ENCODE measurements around the gene GPC1.

The GPC1 gene

DNA sequence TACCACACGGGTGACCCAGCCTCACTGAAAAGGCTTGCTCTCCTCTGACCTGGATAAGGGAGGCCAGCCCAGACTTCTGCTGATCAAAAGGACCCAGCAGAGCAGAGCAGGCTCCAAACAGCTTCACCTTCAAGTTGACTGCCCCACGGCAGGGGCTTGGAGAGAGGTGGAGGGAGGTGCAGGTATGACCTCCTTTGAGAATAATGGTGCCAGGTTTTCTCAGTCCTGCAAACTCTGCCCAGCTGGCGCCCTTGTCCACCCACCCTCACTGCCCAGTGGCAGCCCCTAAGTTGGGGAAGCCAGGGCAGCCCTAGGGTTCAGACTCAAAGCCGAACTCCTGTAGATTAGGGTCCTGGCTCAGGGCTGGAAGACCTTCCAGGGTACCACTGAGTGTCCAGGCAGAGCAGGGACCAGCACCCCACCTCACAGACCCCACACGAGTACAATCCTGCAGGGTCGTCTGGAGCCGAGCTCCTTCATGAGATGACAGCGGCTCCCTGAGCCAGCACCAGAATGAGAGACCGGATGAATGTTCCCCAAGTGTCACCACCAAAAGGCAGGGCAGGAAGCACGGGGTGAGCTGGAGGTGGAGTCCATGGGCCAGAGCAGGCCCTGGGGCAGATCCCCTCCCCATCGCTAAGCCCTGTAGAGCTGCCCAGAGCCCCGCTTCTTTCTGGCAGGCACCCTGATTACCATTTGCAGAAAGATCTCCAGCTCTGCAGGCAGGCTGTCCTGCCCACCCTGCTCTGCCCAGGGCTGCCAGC is 3.6 kb upstream of the GPC1 start:
- DNase-seq, result no peak

DNA sequence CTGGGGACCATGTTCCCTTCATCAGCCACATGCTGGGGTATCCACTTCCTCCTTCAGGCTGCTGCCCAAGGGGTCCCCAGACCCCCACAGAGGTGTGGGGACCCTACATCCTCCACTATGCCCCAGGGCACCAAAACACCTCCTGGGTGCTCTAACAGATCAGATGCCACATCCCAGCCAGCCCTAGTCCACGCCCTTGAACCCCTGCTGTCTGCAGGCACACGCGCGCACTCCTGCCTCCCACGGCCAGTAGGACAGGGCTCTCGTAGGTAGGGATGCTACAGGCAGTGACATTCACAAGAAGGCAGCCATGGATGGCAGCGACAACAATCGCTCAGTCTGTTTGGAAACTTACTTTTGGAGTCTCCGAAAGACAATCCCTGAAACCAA is 3.0 kb upstream of the GPC1 start:
- DNase-seq, result no peak

DNA sequence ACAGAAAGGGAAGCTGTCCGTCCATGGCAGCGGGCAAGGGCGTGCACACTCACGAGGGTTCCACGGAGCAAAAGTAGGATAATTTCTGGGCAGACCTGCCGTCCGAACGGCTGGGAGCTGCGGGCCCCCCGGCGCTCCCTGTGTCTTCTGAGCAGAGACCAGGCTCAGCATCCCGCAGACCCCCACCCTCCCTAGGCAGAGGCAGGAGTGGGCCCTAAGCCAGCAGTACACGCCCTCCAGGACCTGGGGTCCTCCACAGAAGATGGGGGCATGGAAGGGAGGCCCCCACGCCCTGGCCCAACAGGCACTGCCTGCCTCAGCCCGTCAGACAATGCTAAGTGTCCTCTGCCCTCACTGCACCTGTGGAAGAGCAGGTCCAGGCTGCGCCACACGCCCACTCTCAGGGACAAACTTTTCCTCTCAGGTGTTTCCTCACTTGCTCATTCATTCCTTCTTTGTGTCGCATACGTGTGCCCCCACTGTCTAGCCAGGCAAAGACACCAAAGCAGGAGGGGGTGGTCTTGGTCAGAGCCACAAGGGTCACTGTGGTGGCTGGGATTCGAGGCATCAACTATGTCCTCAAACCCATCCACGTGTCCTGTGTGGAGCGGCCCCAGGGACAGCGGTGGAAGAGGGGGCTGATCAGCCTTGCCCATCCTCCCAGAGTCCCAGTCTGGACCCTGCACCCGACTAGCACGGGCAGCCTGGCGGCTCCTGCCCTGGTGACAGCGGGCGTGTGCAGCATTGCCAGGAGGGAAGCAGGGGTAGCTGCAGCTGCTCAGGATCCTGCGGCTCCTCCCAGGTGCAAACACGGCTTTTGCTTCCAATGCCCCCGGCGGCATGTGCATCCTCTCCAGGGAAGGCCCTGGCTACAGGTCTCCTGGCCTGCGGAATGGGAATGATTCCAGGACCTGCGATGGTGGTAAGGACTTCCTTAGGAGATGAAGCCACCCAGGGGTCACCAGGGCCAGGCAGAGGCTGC is 2.4 kb upstream of the GPC1 start:
- DNase-seq, result no peak

DNA sequence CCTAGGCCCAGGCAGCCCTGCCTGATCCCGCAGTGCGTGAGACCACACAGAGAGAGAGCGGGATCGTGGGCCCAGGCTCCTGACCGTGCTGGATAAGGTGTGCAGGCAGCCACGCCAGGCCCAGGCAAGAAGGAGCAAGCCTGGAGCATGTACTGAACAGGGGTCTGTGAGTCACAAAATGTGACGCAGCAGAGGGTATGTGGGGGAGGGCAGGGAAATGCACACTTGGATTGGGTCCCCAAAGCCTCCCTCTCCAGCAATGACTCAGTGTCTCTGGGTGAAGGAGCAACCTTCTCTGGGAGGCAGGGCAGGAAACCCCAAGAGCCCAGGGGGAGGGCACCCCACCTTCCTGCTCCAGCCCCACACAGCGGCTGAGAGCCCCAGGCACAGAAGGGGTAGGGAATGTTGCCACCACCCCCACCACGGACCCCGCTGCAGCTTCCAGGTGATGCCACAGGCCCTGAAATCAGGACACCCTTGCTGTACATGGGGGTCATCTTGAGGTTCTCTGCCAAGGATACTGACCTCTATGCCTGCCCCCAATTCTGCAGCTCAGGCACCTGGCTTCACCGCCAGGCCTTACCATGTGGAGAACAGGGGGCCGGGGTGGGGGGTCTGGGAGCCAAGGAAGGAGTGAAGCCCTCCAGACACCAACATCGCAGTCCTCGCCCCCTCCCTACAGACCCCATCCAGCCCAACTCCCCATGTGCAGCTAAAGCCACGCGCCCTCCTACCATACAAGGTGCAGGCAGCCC is 1.3 kb upstream of the GPC1 start:
- no peak for DNase-seq

DNA sequence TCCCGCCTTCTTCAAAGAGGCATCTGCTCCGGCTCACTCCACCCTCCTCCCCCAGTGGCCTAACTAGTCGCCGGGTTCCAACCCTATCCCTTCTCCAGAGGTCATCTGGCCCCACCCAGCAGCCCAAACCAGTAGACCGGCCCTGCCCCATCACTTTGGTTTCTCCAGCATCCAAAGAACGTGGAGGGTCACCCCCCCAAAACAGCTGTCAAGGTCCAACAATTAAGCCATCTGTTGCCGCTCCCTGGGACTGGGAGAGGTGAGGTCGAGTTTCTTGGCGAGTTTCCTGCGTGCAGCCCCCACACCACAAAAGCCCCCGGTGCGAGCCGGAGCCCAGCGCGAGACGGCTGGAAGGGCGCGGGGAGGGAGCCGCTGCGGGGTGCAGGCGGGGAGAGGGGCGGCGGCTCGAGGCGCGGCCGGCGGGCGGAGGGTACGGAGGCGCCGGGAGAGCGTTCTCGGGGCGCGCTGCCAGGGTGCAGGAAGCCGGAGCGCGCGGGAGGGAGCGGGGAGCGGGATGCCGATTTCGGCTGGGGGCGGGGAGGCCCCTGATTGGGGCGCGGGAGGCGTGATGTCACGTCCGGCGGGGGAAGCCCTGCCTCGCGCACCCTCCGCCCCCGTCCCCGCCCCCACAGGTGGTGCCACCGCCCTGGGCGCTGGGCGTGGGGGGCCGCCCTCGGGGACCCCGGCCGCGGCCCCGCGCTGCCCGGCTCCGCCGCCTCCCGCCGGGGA is 571 bp upstream of the GPC1 start:
- peak; percentile 62 for DNase-seq

DNA sequence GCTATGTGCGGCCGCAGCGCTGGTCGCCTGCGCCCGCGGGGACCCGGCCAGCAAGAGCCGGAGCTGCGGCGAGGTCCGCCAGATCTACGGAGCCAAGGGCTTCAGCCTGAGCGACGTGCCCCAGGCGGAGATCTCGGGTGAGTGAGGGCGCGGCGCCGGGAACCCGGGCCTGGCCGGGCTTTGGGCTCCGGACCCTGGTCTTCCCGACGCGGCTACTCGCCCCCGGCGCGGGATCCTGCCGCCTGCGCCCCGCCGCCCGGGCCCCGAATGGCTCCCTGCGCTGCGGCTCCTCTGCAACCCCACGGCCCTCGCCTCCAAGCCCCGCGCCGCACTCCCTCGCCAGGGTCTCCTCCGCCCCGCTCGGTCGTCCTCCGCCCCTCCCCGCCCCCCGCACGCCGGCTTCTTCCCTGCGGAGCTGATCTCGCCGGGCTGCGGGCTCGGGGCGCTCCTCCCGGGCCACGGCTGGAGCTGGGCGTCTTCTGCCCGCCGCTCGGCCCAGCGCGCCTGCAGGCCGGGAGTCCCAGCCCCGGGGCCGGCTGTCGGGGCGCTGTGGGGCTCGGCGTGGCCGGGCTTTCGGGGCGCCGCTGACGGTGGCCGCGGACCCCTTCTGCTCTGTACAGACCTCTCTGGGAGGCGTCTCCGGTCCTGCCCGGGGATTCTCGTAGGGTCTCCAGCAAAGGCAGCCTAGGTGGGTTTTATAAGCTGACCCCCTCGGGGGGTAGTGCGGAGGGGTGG is 652 bp downstream of the GPC1 start:
- no peak for DNase-seq

DNA sequence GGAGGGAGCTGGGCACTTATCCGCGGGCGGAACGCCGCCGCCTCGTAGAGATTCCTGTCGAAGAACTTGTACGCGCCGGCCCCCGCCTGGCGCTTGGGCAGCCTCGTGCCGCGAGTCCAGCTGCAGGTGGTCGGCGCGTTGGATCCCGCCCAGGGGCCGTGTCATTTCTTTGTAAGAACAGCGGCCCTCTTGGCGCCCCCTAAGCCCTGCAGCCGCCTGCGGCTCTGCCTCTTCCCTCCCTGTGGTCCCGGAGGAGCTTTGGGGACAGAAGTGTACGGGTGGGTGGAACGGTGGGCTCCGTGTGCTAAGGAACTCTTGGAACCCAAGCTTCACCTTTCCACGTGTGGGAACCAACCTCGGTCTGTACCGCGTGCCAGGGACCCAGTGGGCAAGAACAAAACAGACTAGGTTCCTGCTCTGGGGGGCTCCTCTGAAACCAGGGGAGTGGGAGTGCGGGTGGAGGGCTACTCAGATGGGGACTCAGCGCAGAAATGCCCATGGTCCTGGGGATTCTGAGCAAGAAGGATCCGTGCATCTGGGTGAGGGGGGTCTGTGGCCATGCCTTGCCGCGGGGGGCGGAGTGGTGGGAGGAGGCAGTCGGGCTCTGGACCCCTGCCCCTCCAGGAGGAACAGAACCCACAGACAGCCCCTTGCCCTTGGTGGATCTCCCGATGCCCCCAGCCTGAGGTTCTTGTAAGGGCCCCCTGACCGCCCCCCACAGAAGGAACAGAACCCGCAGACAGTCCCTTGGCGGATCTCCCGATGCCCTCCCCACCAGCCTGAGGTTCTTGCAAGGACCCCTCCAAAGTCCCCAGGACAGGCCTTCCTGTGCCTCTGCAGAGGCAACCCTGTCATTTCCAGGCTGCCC is 1.5 kb downstream of the GPC1 start:
- no peak for DNase-seq

DNA sequence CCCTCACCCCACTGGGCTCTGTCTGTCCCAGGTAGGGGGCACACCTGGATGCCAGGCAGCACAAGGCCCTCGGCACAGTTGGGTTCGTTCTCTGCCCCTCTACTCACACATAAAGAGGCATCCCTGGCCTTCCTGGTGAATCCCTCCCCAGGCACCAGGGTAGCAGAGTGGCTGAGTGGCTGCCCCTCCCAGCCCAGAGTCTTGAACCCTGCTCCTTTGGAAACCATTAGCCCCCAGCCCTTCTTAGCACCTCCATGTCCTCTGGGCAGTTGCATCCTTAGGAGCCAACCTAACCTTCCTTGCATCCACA is 2.0 kb downstream of the GPC1 start:
- no peak for DNase-seq

DNA sequence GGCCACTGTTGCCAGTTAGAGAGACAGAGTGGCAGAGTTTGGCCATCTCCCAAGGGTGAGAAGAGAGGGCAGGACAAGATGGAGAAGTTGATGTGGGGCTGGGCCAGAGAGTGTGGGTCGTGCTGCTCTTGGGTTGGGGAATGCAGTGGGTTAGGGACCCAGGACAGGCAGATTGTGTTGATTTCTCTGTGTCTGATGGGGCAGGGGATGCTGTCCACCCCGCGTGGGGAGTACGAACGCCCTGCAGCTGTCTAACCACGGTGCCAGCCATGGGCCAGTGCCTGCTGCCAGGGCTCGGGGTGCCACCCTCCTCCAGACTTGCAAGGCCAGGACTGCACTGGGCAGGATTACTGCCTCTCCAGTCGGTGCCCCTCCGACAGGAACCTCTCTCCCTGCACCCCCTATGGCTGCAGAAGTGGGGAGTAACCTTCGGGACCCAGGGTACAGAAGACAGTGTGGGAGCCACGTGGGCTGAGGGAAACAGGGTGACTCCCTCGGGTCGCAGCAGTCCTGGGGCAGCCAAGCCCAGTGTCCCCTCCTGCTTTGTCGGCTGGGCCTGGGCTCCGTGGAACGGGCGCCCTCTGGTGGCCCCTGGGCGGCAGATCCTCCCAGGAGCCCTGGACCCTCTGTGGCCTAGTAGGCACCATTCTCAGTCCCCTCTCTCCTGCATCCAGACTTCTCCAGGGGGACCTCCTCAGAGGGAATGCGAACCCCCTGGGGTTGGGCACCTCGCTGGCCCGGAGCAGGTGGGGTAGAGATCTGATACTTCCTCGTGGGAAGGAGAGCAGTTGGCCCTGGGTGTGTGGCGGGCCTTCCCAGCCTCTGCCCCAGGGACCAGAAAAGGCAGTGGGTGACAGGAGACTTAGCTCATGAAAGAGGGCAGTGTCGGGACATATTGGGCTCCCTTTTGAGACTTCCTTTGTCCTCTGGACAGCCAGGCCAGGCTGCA is 2.7 kb downstream of the GPC1 start:
- peak; percentile 22 for DNase-seq

DNA sequence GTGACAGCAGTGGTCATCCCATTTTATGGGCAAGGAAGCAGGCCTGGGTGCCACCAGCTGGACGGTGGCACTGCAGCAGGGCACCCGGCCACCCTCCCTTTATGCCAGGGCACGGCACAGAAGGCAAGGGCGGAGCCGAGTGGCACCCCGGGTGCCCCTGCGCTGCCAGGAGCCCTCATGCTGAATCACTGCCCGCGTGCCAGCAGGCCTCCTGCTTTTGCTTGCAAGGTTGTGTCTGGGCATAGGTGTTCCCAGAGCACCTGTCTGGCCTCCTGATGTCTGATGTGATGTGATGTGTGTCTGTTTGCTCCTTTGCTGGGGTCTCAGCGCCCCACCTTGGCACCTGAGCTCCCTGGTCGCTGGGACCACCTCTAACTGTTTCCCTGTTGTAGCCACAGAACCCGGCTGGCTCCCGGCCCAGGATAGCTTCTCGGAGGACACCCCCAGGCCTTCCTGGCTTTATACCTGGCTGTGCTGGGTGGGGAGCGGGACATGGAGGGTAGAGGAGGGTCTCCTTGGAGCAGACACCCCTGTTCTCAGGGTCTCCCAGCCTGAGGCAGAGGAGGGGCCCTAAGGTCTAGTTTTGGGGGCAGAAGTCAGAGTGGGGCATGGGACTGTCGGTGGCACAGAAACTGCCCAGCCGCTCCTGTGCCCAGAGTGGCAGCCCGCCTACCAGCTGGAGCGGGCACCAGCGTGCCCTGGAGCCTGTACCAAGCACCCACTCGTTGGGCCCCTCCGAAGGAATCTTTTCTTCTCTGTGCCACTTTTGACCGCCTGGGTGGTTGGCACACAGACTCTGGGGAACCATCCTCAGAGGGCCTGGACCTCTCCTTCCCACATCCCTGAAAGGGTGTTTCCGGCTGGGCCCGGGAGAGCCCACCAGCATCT is 3.6 kb downstream of the GPC1 start:
- DNase-seq, result no peak

DNA sequence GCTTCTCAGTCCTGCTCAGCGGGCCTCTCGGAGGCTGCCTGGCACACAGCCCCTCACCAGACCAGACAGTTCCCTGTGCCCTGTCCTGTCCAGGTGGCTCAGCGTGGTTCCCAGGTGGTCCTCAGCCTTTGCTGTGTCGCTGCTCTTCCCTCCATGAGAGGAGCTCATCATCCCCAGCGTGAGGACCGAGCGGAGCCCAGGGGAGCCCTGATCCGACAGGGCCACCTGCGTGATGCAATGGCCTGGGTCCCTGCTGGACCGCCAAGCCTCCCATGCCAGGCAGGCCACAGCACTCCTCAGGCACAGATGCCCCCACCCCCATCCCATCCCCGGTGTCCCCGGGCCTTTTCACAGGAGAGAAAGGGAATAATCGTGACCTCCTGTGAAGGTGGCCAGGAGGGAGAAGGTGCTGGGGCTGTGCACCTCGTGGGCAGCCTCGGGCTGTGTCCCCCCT is 4.3 kb downstream of the GPC1 start:
- no peak for DNase-seq

DNA sequence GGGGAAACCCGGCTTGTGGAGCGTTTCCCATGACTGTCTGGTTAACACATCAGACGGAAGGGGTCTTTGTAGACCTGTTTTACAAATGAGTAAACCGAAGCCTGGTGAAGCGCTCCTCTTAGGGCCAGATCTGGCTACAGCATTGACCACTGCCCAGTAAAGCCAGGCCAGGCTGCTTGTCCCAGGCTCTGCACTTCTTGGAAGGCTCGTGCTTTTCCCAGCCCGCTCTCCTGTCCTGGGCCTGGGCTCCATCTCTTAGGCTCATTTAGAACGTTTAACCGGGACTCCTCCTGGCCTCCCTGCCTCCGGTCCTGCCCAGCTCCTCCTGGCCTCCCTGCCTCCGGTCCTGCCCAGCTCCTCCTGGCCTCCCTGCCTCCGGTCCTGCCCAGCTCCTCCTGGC is 4.8 kb downstream of the GPC1 start:
- no peak for DNase-seq

DNA sequence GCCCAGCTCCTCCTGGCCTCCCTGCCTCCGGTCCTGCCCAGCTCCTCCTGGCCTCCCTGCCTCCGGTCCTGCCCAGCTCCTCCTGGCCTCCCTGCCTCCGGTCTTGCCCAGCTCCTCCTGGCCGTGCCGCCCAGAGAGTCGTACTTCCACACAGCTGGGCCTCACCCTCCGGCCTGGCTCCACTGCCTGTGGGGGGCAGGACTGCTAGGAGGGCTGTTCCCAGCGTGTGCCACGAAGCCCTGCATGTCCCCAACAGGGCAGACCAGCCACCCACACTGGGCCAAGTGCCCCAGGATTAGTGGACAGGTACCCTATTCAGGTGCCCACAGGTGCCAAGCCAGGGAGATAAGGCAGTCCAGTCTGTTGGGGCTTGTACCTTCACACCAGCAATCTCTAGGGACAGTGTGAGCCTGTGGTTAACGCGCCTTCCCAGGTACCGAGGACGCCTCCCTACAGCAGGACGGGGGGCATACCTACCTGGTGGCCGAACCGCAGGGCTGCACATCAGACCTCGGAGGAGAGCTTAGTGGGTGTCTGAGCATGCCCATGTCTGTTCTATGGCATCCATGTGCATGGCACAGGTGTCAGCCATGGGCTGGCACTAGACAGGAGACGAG is 5.3 kb downstream of the GPC1 start:
- DNase-seq, result no peak

DNA sequence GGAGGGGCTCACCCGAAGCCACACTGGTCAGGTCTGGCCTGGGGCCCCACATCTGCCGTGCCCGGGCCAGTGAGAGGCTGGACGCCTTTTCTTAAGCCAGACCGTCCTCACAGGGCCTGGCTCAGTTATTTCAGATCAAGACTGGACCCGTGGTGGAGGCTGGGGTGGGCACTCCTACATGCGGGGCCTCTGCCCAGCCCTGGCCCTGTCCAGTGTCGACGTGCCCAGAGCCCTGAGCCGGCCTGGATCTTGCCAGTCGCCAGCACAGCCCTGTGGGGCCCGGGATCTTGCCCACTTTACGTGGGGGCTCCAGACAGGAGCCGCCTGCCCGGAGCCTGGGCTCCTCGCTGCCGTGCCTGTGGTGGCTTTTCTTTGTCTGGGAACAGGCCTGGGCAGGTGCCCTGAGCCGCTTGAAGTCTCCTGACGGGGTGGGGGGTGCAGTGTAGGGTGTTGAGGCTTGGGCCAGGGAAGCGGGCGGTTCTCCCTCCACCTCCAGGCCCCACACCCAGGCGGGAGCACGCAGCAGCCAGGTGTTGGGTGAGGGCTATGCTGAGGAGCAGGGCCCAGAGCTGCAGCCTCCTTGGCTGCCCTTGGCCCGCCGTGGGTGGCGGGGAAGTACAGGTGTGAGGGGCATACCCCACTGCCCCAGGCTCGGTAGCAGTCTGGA is 6.0 kb downstream of the GPC1 start:
- DNase-seq, result peak; percentile 67

DNA sequence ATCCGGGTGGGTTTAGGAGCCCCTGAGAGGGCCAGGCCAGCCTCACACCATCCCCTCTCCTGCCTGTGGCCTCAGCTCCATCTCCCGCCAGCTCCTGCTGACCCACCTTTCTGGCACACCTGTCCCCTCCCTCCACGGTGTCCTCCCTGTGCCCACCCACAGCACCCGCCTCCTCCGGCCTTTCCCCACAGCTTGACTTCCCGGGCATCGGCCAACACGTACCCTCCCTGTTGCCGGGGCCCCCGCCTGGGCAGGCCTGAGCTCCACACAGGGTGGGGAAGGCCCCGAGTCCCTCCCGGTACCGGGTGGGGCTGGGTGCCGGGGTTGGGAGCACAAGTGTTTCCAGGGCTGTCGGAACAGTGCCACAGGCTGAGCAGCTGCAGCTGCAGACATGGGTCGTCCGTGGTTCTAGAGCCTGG is 6.5 kb downstream of the GPC1 start:
- no peak for DNase-seq

DNA sequence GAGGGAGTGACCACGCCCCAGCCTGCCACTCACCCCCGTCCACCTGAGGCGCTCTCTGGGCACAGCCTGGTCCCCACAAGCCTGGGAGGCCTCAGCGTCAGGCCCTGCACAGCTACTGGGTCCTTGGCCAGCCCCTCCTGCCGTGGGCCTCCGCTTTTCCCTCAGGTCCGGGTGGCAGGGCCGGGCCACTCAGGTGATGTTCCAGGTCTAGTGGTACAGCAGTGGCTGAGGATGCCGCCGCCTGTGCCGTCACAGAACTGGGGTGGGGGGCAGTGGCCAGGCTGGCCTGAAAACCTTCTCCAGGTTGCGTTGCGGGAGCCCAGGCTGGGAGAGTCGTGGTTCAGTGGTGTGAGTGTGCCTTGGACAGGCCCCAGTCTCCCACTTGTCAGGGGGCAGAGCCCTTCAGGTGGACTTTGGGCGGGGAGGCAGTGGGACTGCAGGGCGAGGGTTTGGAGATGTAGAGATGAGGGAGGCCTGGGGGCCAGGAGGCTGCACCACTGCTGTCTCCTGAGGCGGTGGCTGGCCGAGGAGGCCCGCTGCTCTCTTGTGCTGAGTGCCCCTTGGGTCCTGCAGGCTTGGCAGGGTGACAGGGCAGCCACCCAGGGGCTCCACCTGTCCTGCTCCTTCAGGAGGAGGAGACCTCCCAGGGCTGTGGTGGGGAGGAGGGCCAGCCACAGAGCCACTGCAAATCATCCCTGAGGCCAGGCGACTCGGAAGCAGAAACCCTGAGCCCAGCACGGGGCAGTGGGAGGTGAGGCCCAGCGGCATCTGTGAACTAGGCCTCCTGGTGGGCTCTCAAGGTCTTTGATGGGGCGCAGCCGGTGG is 7.6 kb downstream of the GPC1 start:
- no peak for DNase-seq

DNA sequence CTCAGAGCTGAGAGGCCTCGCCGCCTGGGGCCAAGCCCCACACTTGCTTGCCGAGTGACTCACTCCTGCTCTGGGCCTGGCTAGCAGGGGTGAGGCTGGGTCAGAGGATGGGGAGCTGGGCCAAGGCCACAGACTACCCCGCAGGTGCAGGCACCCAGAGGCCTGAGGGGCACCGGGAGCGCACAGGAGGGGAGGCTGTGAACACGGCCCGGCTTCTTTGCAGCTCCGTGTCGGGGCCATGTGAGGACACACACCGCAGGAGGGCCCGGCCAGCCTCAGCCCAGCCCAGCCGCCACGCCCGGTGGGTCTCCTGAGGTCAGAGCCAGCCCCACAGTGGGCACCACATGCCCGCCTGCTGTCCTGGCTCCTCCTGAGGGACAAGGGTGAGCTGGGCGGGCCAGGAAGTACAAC is 8.4 kb downstream of the GPC1 start:
- DNase-seq, result no peak
